K562 (cell line): ENCODE data around the gene DLST.

Source experiments
- HNRNPK ChIP-seq: fragments of 200-400 bp; formaldehyde crosslinking; IDR thresholded peaks from one replicate; pipeline ENCODE4 v1.6.1; 2018; ENCODE audit warnings: mild to moderate bottlenecking, low read depth, low read length; ENCODE audit not compliant: poor library complexity, severe bottlenecking
- POLR2A ChIP-seq: fragments of 450-650 bp; conservative IDR thresholded peaks from 2 replicates; pipeline ENCODE4 v1.6.1; 2016
- POLR2G ChIP-seq: fragments of 200-400 bp; formaldehyde crosslinking; IDR thresholded peaks from 2 replicates; pipeline ENCODE4 v1.6.1; 2017; ENCODE audit warnings: low read depth, mild to moderate bottlenecking, antibody characterized with exemption, low read length, moderate library complexity

DNA sequence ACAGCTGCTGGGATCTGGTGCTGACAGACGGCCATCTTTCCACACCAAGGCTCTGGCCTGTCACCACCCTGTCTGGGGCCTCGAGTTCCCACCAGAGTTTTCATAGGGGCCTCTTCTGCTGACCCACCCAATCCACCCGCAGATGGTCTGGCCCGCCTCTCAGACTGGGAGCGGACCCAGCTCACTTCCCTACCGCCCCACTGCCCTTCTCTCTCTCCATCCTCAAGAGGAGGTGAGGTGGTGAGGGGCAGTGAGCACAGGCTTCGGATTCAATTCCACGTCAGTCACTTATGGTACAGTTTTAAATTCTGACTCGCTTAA lies 53.6 kb downstream of the DLST start:
- TF ChIP-seq HNRNPK (no peak), POLR2A (no peak), POLR2G (no peak)
